HG03521 (cell line): ENCODE results near the gene LPP.

Experiments
- ATAC-seq: cut with Tn5 transposase; IDR thresholded peaks from one replicate; pipeline ENCODE4 v1.9.1; 2021; ENCODE audit warnings: mild to moderate bottlenecking, moderate library complexity; ENCODE audit not compliant: unreplicated experiment

LPP gene

GRCh38 chr3:188925376-188925775 lies 771.4 kb downstream of the LPP start:
- no peak for ATAC-seq

GRCh38 chr3:188926111-188926510 lies 772.2 kb downstream of the LPP start:
- no peak for ATAC-seq

GRCh38 chr3:188926741-188927511 lies 773.0 kb downstream of the LPP start:
- ATAC-seq, result no peak

GRCh38 chr3:188927971-188928370 lies 774.0 kb downstream of the LPP start:
- no peak for ATAC-seq

- ATAC-seq, result no peak
Observed at GRCh38 chr3:188929137-188929536, 775.2 kb downstream of the LPP start.

- no peak for ATAC-seq
Observed at GRCh38 chr3:188931036-188931435, 777.1 kb downstream of the LPP start.

- no peak for ATAC-seq
Observed at GRCh38 chr3:188931531-188931930, 777.6 kb downstream of the LPP start.

- no peak for ATAC-seq
Observed at GRCh38 chr3:188934989-188935388, 781.0 kb downstream of the LPP start.

GRCh38 chr3:188936597-188937107 lies 782.7 kb downstream of the LPP start:
- ATAC-seq, result no peak

- no peak for ATAC-seq
Observed at GRCh38 chr3:188937389-188937788, 783.4 kb downstream of the LPP start.

- ATAC-seq, result no peak
Observed at GRCh38 chr3:188938999-188939398, 785.0 kb downstream of the LPP start.

- ATAC-seq, result no peak
Observed at GRCh38 chr3:188939814-188940572, 786.0 kb downstream of the LPP start.
